Motor neuron (in vitro differentiated cells): ENCODE data around the gene MFAP5. TPM values are rescaled to one million over a fixed set of nuclear protein-coding genes. Genes with fewer than 3 reads are reported as not detected.
"Not testable (repeated sequence)": the region's sequence is repeated elsewhere in the genome, so short reads cannot be mapped to it uniquely, and the experiment has no call there.

Experiments used
- ATAC-seq, 8 experiments: fragments of 200-7000 bp; cut with Tn5 transposase; replicated peaks in 6 of 8; 2 replicates each; pipeline ENCODE4 v1.8.0; 2021; ENCODE audit warnings: mild to moderate bottlenecking in 8 of 8, moderate library complexity in 8 of 8
- H3K27ac ChIP-seq, 2 donors: fragments of 250-450 bp; sonication (Bioruptor Pico); 2 replicates each; pipeline ENCODE4 v1.9.0; 2021; ENCODE audit warnings: antibody characterized with exemption in 2 of 2, mild to moderate bottlenecking in 2 of 2, moderate library complexity in 1 of 2
- H3K4me1 ChIP-seq, 2 donors: fragments of 250-450 bp; sonication (Bioruptor Pico); replicated peaks in 1 of 2; 2 replicates each; pipeline ENCODE4 v1.6.1; 2021; ENCODE audit warnings: antibody characterized with exemption in 2 of 2, mild to moderate bottlenecking in 2 of 2, moderate library complexity in 1 of 2
- H3K4me3 ChIP-seq, 5 donors: fragments of 250-450 bp; sonication (Bioruptor Pico); 2 replicates each; pipeline ENCODE4 v1.9.0; 2021; ENCODE audit warnings: antibody characterized with exemption in 5 of 5, mild to moderate bottlenecking in 5 of 5, moderate library complexity in 4 of 5
- WGBS, 10 experiments: fragments of 450-650 bp; shearing (Covaris generic); methylation state at CpG; one replicate each; pipeline ENCODE4 v1.0.0; 2022; 5-methylcytosine and 5-hydroxymethylcytosine counted together
- in situ Hi-C, 9 experiments: fragments of 400-800 bp; cut with MboI; loops; one replicate each; pipeline ENCODE4 v1.15.0; 2021; ENCODE audit warnings: low sequenced_read_pairs in 9 of 9, low pct_unique_long_range_greater_than_20kb in 2 of 9; ENCODE audit not compliant: unreplicated experiment in 9 of 9
- total RNA-seq, 8 experiments: library from RNA; unstranded; fragments of 300-600 nt; gene quantifications; 2 replicates each; pipeline versions ENCODE4 v1.2.3 to v1.2.4, GENCODE V29; 2022

The MFAP5 gene
- total RNA-seq, 8 experiments from 2014 or later, result 0.66 to 1.9 (median 0.81) TPM; not detected in 3

- Histone ChIP-seq H3K4me1 (no peaks in the 10 kb centered on the region), H3K27ac (no peak overlapping the region), H3K4me3 (no peak overlapping the region)
- in situ Hi-C loops, result no loop called here
- ATAC-seq, result peak in 3 of 8 experiments; percentile 41 to 85 (median 79)
- WGBS, 10 experiments, result 42 to 100% (median 73%) methylated on average over 1 to 4 of the region's 4 CpGs; no CpG with 5 or more reads in 1 of the 10 experiments
Observed at GRCh38 chr12:8638951-8639350, 23.7 kb downstream of the MFAP5 start.

GRCh38 chr12:8637666-8638065, 25.0 kb downstream of the MFAP5 start:
- WGBS, 10 experiments, result 50 to 100% (median 100%) methylated on average over 1 to 3 of the region's 4 CpGs; no CpG with 5 or more reads in 3 of the 10 experiments

GRCh38 chr12:8637244-8637643, 25.4 kb downstream of the MFAP5 start:
- in situ Hi-C loops, result no loop called here
- H3K27ac ChIP-seq, result no peak overlapping the region
- H3K4me1 ChIP-seq, result no peaks in the 10 kb centered on the region
- no peak overlapping the region for H3K4me3 ChIP-seq
- WGBS, 10 experiments, result 57 to 100% (median 91%) methylated on average over 1 to 5 of the region's 7 CpGs; no CpG with 5 or more reads in 2 of the 10 experiments
- ATAC-seq, result no peak

More at GRCh38 chr12:8637666-8638065, 25.0 kb downstream of the MFAP5 start:
- in situ Hi-C loops, result no loop called here
- Histone ChIP-seq H3K27ac (no peak overlapping the region), H3K4me1 (no peaks in the 10 kb centered on the region), H3K4me3 (no peak overlapping the region)
- ATAC-seq, result peak in 2 of 8 experiments; percentile 30 to 34

- Histone ChIP-seq H3K4me3 (no peak overlapping the region), H3K27ac (no peak overlapping the region), H3K4me1 (no peaks in the 10 kb centered on the region)
- in situ Hi-C loops, result no loop called here
- 20 to 80% (median 69%) methylated on average over 2 to 5 of the region's 5 CpGs; no CpG with 5 or more reads in 6 of the 10 experiments for WGBS, 10 experiments
- no peak for ATAC-seq
Observed at GRCh38 chr12:8636581-8636980, 26.0 kb downstream of the MFAP5 start.

GRCh38 chr12:8636007-8636346, 26.6 kb downstream of the MFAP5 start:
- in situ Hi-C loops, H3K4me1 ChIP-seq, H3K4me3 ChIP-seq, H3K27ac ChIP-seq, ATAC-seq: not testable (repeated sequence)
- no CpG with 5 or more reads among the region's 8 CpGs for WGBS, 10 experiments

- ATAC-seq, H3K4me1 ChIP-seq, H3K4me3 ChIP-seq, in situ Hi-C loops, H3K27ac ChIP-seq: not testable (repeated sequence)
- WGBS, 10 experiments, result 10 to 100% (median 81%) methylated on average over 1 to 5 of the region's 9 CpGs; no CpG with 5 or more reads in 2 of the 10 experiments
Observed at GRCh38 chr12:8635342-8636006, 27.2 kb downstream of the MFAP5 start.

- H3K27ac ChIP-seq, result no peak overlapping the region
Observed at GRCh38 chr12:8630131-8630530, 32.5 kb downstream of the MFAP5 start.

GRCh38 chr12:8629486-8630033, 33.1 kb downstream of the MFAP5 start:
- 0 to 88% (median 0%) methylated on average over 1 to 2 of the region's 3 CpGs; no CpG with 5 or more reads in 5 of the 10 experiments for WGBS, 10 experiments
- in situ Hi-C loops, result no loop called here
- H3K27ac ChIP-seq, result no peak overlapping the region

More at GRCh38 chr12:8630131-8630530, 32.5 kb downstream of the MFAP5 start:
- in situ Hi-C loops, result no loop called here
- Histone ChIP-seq H3K4me3 (no peak overlapping the region), H3K4me1 (no peaks in the 10 kb centered on the region)
- no peak for ATAC-seq
- WGBS, 10 experiments, result 35 to 100% (median 84%) methylated on average over 1 to 4 of the region's 4 CpGs

GRCh38 chr12:8628731-8629130, 33.9 kb downstream of the MFAP5 start:
- ATAC-seq, result peak in 1 of 8 experiments; percentile 41
- Histone ChIP-seq H3K4me3 (no peak overlapping the region), H3K27ac (no peak overlapping the region), H3K4me1 (no peaks in the 10 kb centered on the region)
- 17 to 85% (median 64%) methylated on average over 1 to 3 of the region's 3 CpGs; no CpG with 5 or more reads in 1 of the 10 experiments for WGBS, 10 experiments
- in situ Hi-C loops, result no loop called here

More at GRCh38 chr12:8629486-8630033, 33.1 kb downstream of the MFAP5 start:
- H3K4me3 ChIP-seq, result no peak overlapping the region
- ATAC-seq, result peak in 3 of 8 experiments; percentile 17 to 94 (median 88)
- no peaks in the 10 kb centered on the region for H3K4me1 ChIP-seq

GRCh38 chr12:8624750-8625149, 37.9 kb downstream of the MFAP5 start:
- H3K4me1 ChIP-seq, in situ Hi-C loops, H3K27ac ChIP-seq, H3K4me3 ChIP-seq, ATAC-seq: not testable (repeated sequence)
- WGBS, 10 experiments, result no CpG with 5 or more reads among the region's 26 CpGs

- Histone ChIP-seq H3K4me1 (no peaks in the 10 kb centered on the region), H3K27ac (no peak overlapping the region), H3K4me3 (no peak overlapping the region)
- in situ Hi-C loops, result no loop called here
- 42 to 87% (median 61%) methylated on average over 1 to 4 of the region's 4 CpGs; no CpG with 5 or more reads in 3 of the 10 experiments for WGBS, 10 experiments
- no peak for ATAC-seq
Observed at GRCh38 chr12:8622646-8623045, 40.0 kb downstream of the MFAP5 start.

- in situ Hi-C loops, result no loop called here
Observed at GRCh38 chr12:8615206-8615605, 47.4 kb downstream of the MFAP5 start.

GRCh38 chr12:8613881-8614280, 48.7 kb downstream of the MFAP5 start:
- 75% methylated on average over 1 of the region's 1 CpG; no CpG with 5 or more reads in 9 of the 10 experiments for WGBS, 10 experiments
- H3K4me3 ChIP-seq, in situ Hi-C loops: not testable (repeated sequence)

More at GRCh38 chr12:8615206-8615605, 47.4 kb downstream of the MFAP5 start:
- Histone ChIP-seq H3K4me1 (no peaks in the 10 kb centered on the region), H3K4me3 (no peak overlapping the region), H3K27ac (no peak overlapping the region)
- ATAC-seq, result no peak
- WGBS, 10 experiments, result 17 to 88% (median 80%) methylated on average over 1 to 5 of the region's 6 CpGs; no CpG with 5 or more reads in 3 of the 10 experiments

More at GRCh38 chr12:8613881-8614280, 48.7 kb downstream of the MFAP5 start:
- not testable (repeated sequence) for H3K4me1 ChIP-seq, H3K27ac ChIP-seq, ATAC-seq
